HG03060 (cell line): ENCODE measurements around the gene XPA.

Source experiments
- ATAC-seq: cut with Tn5 transposase; IDR thresholded peaks from one replicate; pipeline ENCODE4 v1.9.1; 2021; ENCODE audit warnings: low read depth, moderate number of reproducible peaks; ENCODE audit not compliant: unreplicated experiment

Gene XPA

DNA sequence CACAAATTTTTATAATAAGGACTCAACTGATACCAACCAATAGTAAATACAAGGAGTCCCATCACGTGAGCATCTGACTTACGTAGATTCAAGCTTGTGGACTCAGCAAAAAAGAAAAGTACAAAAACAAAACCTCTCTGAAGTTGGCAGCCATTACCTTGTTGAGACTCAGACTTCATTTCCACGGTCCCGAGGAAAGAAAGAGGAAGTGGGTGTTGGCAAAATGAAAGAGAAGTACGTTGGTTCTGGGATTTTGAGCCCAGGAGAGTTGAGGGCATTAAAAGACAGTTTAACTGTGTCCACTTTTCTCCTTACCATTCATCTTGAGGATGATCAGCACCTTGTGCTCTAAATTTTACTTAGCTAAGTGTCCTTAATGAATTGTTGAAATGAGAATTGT, 36.8 kb downstream of the XPA start:
- ATAC-seq, result no peak

DNA sequence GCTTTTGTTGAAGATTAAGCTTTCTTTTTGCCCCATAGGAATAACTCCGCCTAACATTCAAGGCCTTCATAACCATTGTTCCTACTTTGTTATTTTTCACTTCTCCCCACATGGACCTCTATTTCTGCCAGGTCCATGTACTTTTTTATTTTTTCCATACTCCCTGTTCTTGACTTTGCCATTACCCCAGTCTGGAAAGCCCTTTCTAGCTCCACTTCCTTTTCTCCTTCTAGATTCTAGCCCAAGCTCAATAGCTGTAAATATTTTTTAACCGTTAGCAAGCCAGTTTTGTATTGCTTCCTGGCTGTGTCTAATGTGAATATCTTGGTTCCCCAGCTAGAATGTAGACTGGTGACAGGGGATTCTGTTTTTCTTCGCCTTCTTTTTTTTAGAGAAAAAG, 37.4 kb downstream of the XPA start:
- ATAC-seq, result no peak

DNA sequence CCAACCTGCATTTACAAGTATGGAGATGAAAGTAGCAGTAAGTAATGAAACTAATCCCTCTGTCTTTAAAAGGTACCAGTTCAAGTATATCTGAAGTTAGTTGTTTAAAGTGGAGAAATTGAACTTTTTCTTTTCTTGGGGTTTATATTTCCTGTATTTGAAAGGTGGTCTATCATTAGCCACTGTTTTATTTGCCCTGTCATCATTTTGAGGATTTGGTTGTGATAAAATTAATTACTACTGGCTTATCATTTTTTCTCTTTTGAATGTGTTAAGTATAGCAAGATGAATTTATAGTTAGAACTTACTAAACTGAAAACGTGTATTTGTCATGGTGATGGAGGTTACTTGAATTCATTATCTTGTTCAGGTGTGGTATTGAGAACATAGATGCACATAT, 38.4 kb downstream of the XPA start:
- no peak for ATAC-seq

DNA sequence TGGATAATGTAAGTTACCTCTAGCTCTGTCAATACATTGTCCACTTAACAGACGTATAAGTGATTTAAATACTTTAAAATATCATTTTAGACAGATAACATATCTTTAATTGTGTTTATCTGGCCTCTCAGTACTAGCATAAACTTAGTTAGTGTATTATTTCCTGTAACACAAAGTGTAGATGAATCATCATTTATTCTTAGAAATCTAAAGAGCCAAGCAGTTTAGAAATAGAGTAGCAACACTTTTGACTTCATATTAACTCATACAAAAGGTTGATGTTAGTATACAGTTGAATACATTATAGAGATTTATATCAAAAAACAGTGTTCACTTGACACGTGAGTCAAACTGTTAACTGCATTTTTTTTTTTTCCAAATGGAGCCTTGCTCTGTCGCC, 45.5 kb downstream of the XPA start:
- no peak for ATAC-seq

DNA sequence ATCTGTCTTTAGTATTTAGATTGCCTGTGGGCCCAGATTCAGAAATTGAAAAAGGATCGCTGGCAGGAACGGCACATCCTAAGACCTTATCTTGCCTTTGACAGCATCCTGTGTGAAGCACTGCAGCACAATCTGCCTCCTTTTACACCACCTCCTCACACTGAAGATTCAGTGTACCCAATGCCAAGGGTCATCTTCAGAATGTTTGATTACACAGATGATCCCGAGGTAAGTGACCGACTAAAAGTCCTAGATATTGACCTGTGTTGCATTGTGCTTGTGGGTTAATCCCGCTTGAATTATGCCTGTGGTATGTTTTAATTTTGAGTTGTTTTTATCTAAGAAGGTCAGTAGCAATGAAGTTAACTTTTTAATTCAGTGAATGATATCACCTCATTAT, 49.1 kb downstream of the XPA start:
- no peak for ATAC-seq

DNA sequence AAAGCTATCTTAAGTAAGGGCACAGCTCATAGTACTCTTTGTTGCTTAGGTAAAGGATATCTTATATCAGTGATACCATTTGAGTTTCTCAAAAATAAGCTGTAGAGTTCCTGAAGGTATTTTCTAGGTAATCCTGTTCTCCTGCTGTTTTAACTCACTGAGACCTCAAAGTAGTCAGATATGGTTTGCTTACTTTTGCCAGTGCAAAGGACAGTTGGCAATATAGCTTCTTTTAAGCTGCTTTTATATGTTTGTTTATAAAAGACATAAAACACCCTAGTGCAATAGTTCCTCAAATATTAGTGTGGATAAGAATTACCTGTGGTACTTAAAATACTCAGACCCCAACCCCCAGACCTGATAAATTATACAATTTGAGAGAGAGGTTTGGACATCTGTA, 51.4 kb downstream of the XPA start:
- ATAC-seq, result no peak

DNA sequence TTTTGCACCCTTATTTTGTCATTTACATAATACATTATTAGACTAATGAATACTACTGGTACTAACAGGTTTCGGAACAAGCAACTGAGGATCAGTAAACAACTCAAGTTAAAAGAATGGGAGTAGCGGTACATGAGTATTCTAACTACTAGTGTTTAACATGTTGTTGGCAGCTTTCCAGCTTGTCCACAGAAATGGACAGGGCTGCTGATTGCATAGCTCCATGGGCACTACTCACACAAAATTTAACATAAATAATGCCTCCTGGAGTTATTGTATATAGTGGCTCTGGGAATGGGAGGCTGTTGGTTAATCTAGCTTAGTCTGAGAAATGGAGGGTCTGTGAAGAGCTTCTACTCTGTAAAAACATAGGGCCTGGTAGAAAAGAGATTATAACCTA, 56.8 kb downstream of the XPA start:
- ATAC-seq, result no peak

DNA sequence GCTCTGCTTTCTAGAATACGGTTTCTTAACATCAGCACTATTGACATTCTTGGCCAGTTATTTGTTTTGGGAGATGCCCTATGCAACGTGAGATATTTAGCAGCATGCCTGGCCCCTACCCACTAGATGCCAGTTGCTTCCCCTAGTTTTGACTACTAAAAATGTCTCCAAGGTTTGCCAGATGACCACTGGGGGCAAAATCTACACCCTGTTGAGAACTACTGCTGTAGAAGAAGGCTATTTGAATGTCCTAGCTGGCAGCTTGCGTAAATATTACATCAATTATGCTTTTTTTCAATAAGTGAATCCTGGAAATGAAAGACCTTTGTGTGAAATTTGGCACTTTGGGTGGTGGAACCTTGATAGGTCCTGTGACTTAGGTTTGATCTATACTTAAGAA, 58.5 kb downstream of the XPA start:
- no peak for ATAC-seq

DNA sequence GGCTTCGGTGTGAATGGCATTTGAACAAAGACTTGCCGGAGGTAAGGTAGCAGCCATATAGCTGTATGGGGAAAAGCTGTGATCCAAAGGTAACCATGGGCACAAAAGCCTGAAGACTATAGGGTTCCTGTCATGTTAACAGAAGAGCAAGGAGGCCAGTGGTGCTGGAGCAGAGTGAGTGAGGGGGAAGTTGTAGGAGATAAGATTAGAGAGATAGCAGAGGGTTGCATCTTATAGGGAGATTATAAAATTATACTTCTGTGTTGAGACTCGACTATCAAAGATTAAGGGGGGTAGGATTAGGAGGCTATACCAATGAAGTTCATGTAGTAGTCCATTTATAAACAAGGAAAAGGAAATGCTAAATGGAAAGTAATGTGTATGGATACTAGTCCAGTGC, 60.2 kb downstream of the XPA start:
- no peak for ATAC-seq

DNA sequence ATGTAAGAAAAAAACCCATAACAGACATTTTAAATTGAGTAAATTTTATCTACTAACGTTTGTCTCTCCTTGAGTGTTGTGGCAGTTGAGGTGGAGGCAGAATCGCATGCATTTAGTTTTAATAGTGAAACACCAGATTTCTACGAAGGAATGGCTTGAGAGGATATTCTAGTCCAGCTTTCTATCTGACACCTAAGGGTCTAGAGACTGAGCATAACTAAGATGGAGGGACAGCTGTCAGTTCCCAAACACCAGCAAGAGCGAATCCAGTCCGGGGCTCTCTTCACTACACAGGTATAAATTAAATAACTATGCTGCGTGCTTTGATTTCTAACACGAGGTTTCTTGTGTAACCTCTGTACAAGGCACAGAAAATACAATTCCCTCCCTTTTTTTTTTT, 62.1 kb downstream of the XPA start:
- ATAC-seq, result no peak

DNA sequence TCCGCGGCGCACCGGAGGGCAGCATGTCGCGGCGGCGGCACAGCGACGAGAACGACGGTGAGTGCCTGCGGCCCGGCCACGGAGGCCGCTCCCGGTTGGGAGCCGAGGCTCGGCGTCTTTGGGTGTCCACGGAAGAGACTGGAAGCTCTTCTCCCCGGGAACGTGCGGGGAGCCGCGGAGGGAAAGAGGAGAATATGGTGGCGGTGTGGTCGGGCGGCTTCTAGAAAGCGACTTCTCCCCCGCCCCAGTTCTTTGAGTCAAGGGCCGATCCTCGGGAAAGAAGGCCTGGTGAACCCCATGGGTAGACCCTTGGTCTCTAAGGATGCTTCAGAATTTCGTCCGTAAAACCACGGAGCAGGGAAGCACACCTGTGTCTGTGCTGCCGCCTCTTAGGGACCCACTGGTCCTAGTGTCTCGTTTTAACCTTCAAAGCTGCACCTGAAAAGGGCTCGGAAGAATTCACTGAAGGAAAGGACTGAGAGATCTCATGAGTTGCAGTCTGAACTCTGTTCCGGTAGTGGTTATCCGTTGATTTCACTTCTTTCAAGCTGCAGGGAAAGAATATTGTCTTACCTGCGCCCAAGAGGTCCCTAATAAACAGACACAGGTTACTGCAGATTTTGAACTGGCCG, 63.2 kb downstream of the XPA start:
- no peak for ATAC-seq

DNA sequence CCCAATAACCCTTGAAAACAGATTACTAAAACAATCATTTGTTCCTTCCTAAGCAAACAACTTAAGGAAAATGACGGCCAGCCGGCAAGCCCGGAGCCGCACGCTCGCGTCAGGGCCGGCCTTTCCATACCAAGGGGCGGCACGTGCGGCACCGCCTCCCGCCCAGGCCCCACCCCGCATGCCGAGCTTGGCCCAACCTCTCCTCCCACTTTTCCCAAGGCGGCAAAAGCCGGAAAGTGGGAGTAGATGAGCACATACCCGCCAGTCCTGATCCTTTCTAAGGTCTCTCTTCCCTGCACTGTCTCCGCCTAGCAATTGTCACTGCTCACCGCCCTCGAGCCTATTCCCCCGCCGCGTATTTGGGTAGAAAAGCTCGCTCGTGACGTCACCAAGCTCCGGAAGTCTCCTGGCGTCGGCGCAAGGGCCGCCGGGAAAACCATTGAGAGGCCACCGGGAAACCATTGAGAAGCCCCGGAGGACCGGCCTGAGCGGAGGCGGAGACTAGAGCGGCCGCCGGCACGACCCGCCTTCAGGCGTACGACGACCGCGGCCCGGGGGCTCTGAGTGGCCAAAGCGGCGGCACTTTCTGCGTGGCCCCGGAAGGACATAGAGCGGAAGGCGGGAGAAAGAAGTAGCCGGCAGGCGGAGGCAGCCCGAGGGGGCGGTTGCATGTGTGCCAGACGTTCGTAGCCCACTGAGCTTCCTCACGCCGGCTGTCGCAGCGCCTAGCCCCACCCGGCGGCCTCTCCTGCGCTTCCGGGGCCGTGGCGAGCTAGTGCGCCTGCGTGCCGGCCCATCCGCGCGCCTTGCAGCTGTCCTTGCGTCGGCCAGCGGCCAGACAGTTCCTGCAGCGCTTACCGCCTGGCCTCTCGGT, 63.9 kb downstream of the XPA start, which contains the start of the genes NCBP1 and TSTD2:
Gene NCBP1, plus strand, starts transcription at position 837 of the 874 bp plus-strand sequence. CDS start 61 bp downstream, outside the sequence.
Gene TSTD2, minus strand, starts transcription at position 384 of the 874 bp plus-strand sequence. CDS start 5,806 bp downstream, outside the sequence.
- ATAC-seq, result peak; percentile 68

DNA sequence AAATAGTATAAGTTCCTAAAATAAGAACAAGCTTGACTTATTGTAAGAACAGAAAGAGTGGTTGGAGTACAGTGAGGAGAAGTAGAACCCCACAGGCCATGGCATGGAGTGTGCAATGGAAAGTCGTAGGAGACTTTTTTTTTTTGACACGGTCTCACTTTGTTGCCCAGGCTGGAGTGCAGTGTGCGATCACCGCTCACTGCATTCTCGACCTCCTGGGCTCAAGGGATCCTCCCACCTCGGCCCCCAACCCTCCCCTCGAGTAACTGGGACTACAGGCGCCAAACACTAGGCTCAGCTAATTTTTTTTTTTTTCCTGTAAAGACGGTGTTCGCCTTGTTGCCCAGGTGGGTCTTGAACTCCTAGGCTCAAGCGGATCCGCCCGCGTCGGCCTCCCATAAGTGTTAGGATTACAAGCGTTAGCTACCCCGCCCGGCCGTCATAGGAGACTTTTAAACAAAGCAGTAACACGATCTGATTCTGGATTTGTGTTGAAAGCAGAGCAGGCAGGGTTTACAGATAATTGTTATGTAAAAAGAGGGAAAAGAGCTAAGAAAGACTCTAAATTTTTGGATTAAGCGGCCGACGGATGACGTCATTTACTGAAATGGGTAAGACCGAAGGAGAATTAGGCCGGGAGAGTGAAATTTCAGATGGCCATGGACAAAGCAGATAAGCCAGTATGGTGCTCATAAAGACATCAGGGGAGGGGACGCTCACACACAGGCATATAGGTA, 64.7 kb downstream of the XPA start:
- no peak for ATAC-seq

DNA sequence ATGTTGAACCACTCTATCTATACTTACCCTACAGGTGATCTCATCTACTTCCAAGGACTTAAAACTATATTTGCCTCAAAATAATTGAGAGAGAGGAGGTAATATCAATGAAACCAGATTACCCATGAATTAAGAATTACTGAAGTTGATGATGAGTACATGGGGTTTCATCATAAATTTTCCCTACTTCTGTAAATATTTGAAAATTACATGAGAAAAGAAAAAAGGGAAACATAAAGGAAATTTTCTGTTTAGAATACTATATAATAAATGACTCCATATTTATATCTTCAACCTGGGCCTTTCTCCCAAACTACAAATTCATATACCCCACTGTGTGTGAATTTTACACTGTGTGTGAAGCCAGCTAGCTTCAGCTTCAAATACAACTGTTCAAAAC, 66.5 kb downstream of the XPA start:
- ATAC-seq, result no peak

DNA sequence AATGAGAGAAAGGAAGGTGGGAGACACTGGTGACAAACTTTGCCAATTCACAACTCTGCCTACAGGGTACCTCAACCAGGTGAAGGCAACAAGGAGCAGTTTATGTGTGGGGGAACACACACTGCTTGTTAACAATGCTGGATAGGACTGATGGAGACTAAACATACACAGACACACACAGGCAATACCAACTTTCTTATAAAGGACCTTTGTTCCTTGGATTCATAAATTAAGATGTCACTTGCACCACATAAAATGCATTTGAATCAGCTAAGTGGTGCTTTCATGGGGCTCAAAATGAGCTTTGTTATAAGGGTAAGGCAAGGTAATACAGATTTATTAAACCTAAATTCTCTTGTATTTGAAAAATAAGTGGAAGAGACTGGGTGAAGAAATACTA, 68.0 kb downstream of the XPA start:
- no peak for ATAC-seq

DNA sequence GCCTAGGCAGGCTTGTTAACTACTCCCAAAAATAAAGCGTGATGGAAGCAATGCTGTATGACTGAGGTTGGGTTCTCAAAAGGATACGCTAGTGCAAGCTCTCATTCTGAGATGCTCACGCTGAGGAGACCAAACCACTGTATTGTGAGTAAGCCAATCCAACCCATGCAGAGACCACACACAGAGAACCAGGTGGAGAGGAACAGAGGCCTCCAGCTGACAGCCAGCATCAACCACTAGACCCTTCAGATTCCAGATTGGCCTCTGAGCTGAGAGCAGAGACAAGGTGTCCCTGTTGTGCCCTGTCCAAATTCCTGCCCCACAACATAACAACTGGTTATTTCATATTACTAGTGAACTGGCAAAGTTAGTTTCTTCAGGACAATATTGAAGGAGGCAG, 68.5 kb downstream of the XPA start:
- ATAC-seq, result no peak

DNA sequence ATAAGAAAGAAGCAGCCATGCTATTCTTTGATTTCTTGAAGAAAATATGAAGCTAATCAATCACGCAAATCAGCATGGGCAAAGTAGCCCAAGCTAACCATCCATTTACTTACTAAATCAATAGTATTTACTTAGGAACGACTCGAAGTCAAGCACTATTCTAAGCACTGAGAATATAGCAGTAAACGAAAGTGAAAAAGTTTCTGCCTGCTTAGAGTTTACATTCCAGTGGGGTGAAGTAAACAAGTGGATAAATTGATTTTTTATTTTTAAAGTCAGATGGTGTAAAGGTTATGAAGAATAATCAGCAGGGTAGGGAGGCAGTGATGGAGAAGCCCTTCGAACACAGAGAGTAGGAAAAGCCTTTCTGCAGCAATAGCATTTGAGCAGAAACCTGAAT, 69.5 kb downstream of the XPA start:
- ATAC-seq, result no peak

DNA sequence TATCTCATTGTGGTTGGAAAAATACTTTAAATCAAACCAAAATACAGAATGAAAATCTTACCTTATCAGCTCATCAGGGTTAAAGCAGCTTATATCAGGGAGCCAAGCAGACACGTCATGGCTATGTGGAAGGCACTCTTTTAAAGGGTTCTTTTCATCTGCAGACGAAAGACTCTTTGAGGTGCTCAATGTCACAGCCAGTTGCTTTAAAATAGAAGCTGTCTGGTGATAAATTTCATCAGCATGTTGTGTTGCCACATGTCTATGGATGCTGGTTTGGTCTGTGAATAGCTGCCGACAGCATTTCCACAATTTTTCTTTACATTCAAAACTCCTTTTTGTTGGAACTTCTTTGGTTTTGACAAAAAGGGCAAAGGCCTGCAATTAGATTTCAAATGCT, 71.5 kb downstream of the XPA start:
- no peak for ATAC-seq
